Caco-2 (cell line): ENCODE data around the gene MMP11. TPM values are rescaled to one million over a fixed set of nuclear protein-coding genes. Genes with fewer than 3 reads are reported as not detected.
A peak's percentile ranks its signal among the peaks of the same experiment; 100 is the strongest.
"Not testable (repeated sequence)": the region's sequence is repeated elsewhere in the genome, so short reads cannot be mapped to it uniquely, and the experiment has no call there.

Experiments
- Bru-seq: library from RNA; stranded (reverse); fragments of 400-500 nt; gene quantifications from one replicate; lab custom pipeline; 2021; lab: Mats Ljungman, UMichigan
- BruChase-seq, 2 experiments: library from RNA; stranded (reverse); fragments of 400-500 nt; gene quantifications; one replicate each; lab custom pipeline; 2021; lab: Mats Ljungman, UMichigan
- BruUV-seq: library from RNA; stranded (reverse); fragments of 400-500 nt; replicated peaks from 2 replicates; lab custom pipeline; 2021; lab: Mats Ljungman, UMichigan
- CTCF ChIA-PET: fragments of 300-600 bp; sonication (Branson Sonifier 250); formaldehyde crosslinking; loops from one replicate; lab custom pipeline; 2022; ENCODE audit warnings: antibody characterized with exemption; lab: Charles Lee
- POLR2A ChIA-PET: fragments of 300-600 bp; sonication (Branson Sonifier 250); formaldehyde crosslinking; loops from one replicate; lab custom pipeline; 2022; ENCODE audit warnings: antibody characterized with exemption; lab: Charles Lee
- DNase-seq, 2 experiments: peaks; one replicate each; pipeline versions ENCODE4 v3.0.0 to v3.0.0-alpha.2; 2020 to 2022
- H3K27me3 ChIP-seq: replicated peaks from 2 replicates; pipeline ENCODE4 v1.6.0; 2011; ENCODE audit warnings: low read length; ENCODE audit not compliant: control insufficient read depth, insufficient read depth
- H3K36me3 ChIP-seq: 2 replicates; pipeline ENCODE4 v1.5.1; 2011; ENCODE audit warnings: low read length; ENCODE audit not compliant: control insufficient read depth, insufficient read depth
- H3K4me1 ChIP-seq: fragments of 250-450 bp; sonication (Bioruptor Pico); 2 replicates; pipeline ENCODE4 v1.5.1; 2020; ENCODE audit warnings: mild to moderate bottlenecking
- H3K4me3 ChIP-seq: 2 replicates; pipeline ENCODE4 v1.5.1; 2011; ENCODE audit warnings: low read depth, mild to moderate bottlenecking, control low read depth, low read length
- H3K9me3 ChIP-seq: fragments of 250-450 bp; sonication (Bioruptor Pico); 2 replicates; pipeline ENCODE4 v1.5.1; 2020; ENCODE audit warnings: mild to moderate bottlenecking, moderate library complexity
- H3K27ac Mint-ChIP-seq: one replicate; pipeline ENCODE4 v1.8.0; 2022; ENCODE audit warnings: mixed read lengths; ENCODE audit not compliant: unreplicated experiment
- H3K27me3 Mint-ChIP-seq: one replicate; pipeline ENCODE4 v1.8.0; 2022; ENCODE audit warnings: mixed read lengths; ENCODE audit not compliant: insufficient read depth, unreplicated experiment
- H3K36me3 Mint-ChIP-seq: one replicate; pipeline ENCODE4 v1.8.0; 2022; ENCODE audit warnings: mild to moderate bottlenecking, mixed read lengths; ENCODE audit not compliant: insufficient read depth, unreplicated experiment
- H3K4me1 Mint-ChIP-seq: one replicate; pipeline ENCODE4 v1.8.0; 2022; ENCODE audit warnings: low read depth, mixed read lengths; ENCODE audit not compliant: unreplicated experiment
- H3K4me3 Mint-ChIP-seq: one replicate; pipeline ENCODE4 v1.8.0; 2022; ENCODE audit warnings: mild to moderate bottlenecking, moderate library complexity, mixed read lengths; ENCODE audit not compliant: unreplicated experiment
- H3K9me3 Mint-ChIP-seq: one replicate; pipeline ENCODE4 v1.8.0; 2022; ENCODE audit warnings: mixed read lengths; ENCODE audit not compliant: unreplicated experiment
- intact Hi-C: fragments of 100-400 bp; cut with micrococcal nuclease; formaldehyde crosslinking; loops from one replicate; pipeline ENCODE4 v1.10.0; 2022; ENCODE audit not compliant: unreplicated experiment
- long read RNA-seq: library from polyadenylated mRNA; stranded (forward); transcript quantifications from one replicate; pipeline ENCODE4 v2.0.0, GENCODE V29; 2022
- total RNA-seq: library from RNA; stranded (reverse); gene quantifications from 2 replicates; pipeline ENCODE4 v1.2.3, GENCODE V29; 2022
- TF ChIP-seq, protein P1 (sequence below), 2 experiments: fragments of 200-600 bp in 1 of 2; IDR thresholded peaks; 1 replicate in 1 of 2; 2 replicates in 1 of 2; pipeline versions ENCODE4 v1.5.1 to v1.8.0; 2011 to 2022; ENCODE audit warnings: antibody characterized with exemption in 1 of 2, control low read depth in 1 of 2, inconsistent platforms in 1 of 2, low read depth in 1 of 2, low read length in 1 of 2, mild to moderate bottlenecking in 1 of 2, moderate library complexity in 1 of 2; ENCODE audit not compliant: insufficient read depth in 1 of 2, severe bottlenecking in 1 of 2, unreplicated experiment in 1 of 2

MMP11 gene, protein sequence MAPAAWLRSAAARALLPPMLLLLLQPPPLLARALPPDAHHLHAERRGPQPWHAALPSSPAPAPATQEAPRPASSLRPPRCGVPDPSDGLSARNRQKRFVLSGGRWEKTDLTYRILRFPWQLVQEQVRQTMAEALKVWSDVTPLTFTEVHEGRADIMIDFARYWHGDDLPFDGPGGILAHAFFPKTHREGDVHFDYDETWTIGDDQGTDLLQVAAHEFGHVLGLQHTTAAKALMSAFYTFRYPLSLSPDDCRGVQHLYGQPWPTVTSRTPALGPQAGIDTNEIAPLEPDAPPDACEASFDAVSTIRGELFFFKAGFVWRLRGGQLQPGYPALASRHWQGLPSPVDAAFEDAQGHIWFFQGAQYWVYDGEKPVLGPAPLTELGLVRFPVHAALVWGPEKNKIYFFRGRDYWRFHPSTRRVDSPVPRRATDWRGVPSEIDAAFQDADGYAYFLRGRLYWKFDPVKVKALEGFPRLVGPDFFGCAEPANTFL
- 11.3 and 11.6 TPM in 2 replicates for total RNA-seq
- percentile 49 among the genes with signal in this experiment for Bru-seq, nascent RNA
- BruChase-seq, experiment 1, labeled RNA remaining after a 2-hour chase: percentile 47 among the genes with signal in this experiment
- BruChase-seq, experiment 2, labeled RNA remaining after a 6-hour chase: percentile 57 among the genes with signal in this experiment
- long read RNA-seq, transcript MMP11-201 (8 exons, 2,291 nt): major isoform, 12 of 16 reads
- long read RNA-seq, partial matches to known transcripts: 3 of 16 reads
- long read RNA-seq, other reads (novel, unspliced or antisense): 1 of 16 reads

DNA sequence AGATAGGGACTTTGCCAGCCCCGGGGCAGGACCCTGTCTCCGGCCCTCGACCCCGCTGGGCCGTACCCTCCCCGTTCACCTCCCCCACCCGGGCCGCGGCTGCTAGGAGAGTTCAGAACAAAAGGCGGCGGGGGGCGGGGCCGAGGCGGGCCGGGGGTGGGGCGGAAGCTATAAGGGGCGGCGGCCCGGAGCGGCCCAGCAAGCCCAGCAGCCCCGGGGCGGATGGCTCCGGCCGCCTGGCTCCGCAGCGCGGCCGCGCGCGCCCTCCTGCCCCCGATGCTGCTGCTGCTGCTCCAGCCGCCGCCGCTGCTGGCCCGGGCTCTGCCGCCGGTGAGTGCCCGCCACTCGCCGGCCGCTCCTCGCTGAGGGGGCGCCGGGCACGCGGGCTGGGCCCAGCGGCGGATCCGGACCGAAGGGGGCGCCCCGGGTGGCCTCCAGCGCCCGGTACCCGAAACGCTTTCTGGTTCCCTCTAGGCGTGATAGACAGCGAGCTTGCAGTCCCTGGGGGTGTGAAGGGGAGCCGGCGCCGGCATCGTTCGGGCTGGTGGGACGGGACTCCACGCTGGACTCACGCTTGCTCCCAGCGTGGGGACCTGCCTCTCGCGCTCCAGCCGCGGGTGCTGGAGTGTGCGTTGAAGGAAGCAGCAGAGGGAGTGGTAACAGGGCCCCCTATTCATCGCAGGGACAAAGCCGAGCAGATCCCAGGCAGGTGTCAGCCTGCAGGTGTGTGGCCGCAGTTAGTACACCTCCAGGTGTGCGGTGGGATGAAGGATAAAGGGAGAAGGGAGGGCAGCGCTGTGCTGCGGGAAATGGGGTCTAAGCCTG, at the start of gene MMP11:
MMP11 (plus strand) TSS at position 201 of the 825 bp plus-strand sequence; CDS start at position 223, 22 bp downstream.
- intact Hi-C loops: loop anchor here (2.0 kb wide), 1 partner anchor 14 kb away; the partner anchor contains the start of gene SMARCB1
- CTCF ChIA-PET: interaction anchor here (0.6 to 1.3 kb wide), 3 partner anchors 51 to 85 kb away, joined by 3 to 4 read pairs (median 3); partner anchors contain the start of gene SLC2A11

DNA sequence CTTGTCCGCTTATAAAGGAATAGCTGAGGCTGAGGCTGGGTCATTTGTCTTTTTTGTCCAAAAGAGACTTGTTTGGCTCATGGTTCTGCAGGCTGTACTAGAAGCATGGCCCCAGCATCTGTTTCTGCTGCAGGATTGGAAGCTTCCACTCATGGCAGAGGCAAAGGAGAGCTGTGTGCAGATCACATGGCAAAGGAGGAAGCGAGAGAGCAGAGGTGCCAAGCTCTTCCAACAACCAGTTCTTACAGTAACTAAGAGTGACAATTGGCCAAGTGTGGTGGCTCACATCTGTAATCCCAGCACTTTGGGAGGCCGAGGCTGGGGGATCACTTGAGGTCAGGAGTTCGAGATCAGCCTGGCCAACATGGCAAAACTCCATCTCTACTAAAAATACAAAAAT, 44.5 kb upstream of the MMP11 start:
- H3K4me3 Mint-ChIP-seq, H3K4me3 ChIP-seq, intact Hi-C loops, H3K36me3 ChIP-seq, H3K27me3 Mint-ChIP-seq, H3K36me3 Mint-ChIP-seq, H3K4me1 Mint-ChIP-seq, H3K9me3 Mint-ChIP-seq, BruUV-seq, DNase-seq, POLR2A ChIA-PET, H3K9me3 ChIP-seq, CTCF ChIA-PET, H3K27ac Mint-ChIP-seq, H3K27me3 ChIP-seq, H3K4me1 ChIP-seq: not testable (repeated sequence)

More for the DNA sequence above, at the start of gene MMP11:
- peaks cover 18% of the 10 kb centered on the region for H3K4me1 Mint-ChIP-seq
- TF ChIP-seq, protein P1, sequence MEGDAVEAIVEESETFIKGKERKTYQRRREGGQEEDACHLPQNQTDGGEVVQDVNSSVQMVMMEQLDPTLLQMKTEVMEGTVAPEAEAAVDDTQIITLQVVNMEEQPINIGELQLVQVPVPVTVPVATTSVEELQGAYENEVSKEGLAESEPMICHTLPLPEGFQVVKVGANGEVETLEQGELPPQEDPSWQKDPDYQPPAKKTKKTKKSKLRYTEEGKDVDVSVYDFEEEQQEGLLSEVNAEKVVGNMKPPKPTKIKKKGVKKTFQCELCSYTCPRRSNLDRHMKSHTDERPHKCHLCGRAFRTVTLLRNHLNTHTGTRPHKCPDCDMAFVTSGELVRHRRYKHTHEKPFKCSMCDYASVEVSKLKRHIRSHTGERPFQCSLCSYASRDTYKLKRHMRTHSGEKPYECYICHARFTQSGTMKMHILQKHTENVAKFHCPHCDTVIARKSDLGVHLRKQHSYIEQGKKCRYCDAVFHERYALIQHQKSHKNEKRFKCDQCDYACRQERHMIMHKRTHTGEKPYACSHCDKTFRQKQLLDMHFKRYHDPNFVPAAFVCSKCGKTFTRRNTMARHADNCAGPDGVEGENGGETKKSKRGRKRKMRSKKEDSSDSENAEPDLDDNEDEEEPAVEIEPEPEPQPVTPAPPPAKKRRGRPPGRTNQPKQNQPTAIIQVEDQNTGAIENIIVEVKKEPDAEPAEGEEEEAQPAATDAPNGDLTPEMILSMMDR (IDR thresholded peaks at IDR 0.05; ENCODE audit: insufficient read depth in 1 of 2, low read depth in 1 of 2, low read length in 1 of 2, severe bottlenecking in 1 of 2, unreplicated experiment in 1 of 2): no peak
- peak within 1 kb of the TSS; percentile 30 for H3K27ac Mint-ChIP-seq
- H3K36me3 Mint-ChIP-seq: peaks cover 8% of the 10 kb centered on the region
- Histone ChIP-seq H3K9me3 (no peaks in the 10 kb centered on the region), H3K36me3 (no peaks in the 10 kb centered on the region), H3K4me3 (peak within 1 kb of the TSS; percentile 74), H3K4me1 (peaks cover 38% of the 10 kb centered on the region), H3K27me3 (no peaks in the 10 kb centered on the region)
- peak within 1 kb of the TSS; percentile 74 for H3K4me3 Mint-ChIP-seq
- POLR2A ChIA-PET: interaction anchor here (0.6 to 1.1 kb wide), 5 partner anchors 20 to 121 kb away, joined by 3 read pairs; partner anchors contain the start of genes MIF and SLC2A11
- peak; percentile 58 to 77 for DNase-seq
- H3K9me3 Mint-ChIP-seq: no peaks in the 10 kb centered on the region
- no peaks in the 10 kb centered on the region for H3K27me3 Mint-ChIP-seq
- no TSS peak for BruUV-seq

DNA sequence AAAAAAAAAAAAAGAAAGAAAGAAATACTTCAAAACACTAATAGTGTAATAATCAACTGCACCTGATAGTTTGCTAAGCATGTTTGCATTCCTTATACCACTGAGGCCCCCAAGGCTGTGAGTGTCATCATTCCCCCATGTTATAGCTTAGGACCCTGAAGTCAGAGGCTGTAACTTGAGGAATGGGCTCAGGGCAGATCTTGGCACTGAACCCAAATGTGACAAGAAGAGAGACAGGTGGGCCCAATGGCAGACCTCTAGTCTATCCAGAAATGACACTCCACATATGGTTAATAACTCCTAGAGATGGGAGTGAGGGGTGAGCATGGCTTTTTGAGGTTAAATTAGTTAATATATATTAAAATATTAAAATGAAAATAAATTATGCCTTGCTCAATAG, 35.0 kb upstream of the MMP11 start:
- Histone ChIP-seq H3K36me3 (no peaks in the 10 kb centered on the region), H3K9me3 (no peaks in the 10 kb centered on the region), H3K27me3 (no peaks in the 10 kb centered on the region), H3K4me1 (no peaks in the 10 kb centered on the region), H3K4me3 (no peak overlapping the region)
- no peaks in the 10 kb centered on the region for H3K4me1 Mint-ChIP-seq
- no peaks in the 10 kb centered on the region for H3K27me3 Mint-ChIP-seq
- CTCF ChIA-PET: interaction anchor here (1.6 kb wide), 1 partner anchor 112 kb away, joined by 5 read pairs; no protein-coding TSS in a partner anchor
- no peaks in the 10 kb centered on the region for H3K9me3 Mint-ChIP-seq
- no peak for DNase-seq
- H3K4me3 Mint-ChIP-seq: no peak overlapping the region
- no peaks in the 10 kb centered on the region for H3K36me3 Mint-ChIP-seq
- intact Hi-C loops: no loop called here
- TF ChIP-seq, protein P1 (IDR thresholded peaks at IDR 0.05; ENCODE audit: insufficient read depth in 1 of 2, low read depth in 1 of 2, low read length in 1 of 2, severe bottlenecking in 1 of 2, unreplicated experiment in 1 of 2): no peak
- POLR2A ChIA-PET: no interaction called here
- no peak overlapping the region for H3K27ac Mint-ChIP-seq
- no TSS peak for BruUV-seq
